Smooth muscle cell (in vitro differentiated cells): ENCODE measurements around the gene ITPR1. TPM values are rescaled to one million over a fixed set of nuclear protein-coding genes. Genes with fewer than 3 reads are reported as not detected.

Experiments
- DNase-seq: peaks from one replicate; lab custom pipeline; 2025; ENCODE audit not compliant: unreplicated experiment; lab: John Stamatoyannopoulos, UW
- H2AFZ ChIP-seq: fragments of 200-600 bp; sonication (generic); 2 replicates; pipeline ENCODE4 v1.6.0; 2016; ENCODE audit warnings: antibody characterized with exemption, low read depth, mild to moderate bottlenecking
- H3F3A ChIP-seq: fragments of 200-600 bp; sonication (generic); 2 replicates; pipeline ENCODE4 v1.6.0; 2017; ENCODE audit warnings: antibody characterized with exemption, low read depth
- H3K27ac ChIP-seq: fragments of 200-600 bp; sonication (generic); 2 replicates; pipeline ENCODE4 v1.5.1; 2016; ENCODE audit warnings: low read depth, mild to moderate bottlenecking
- H3K27me3 ChIP-seq: fragments of 200-600 bp; sonication (generic); 2 replicates; pipeline ENCODE4 v1.6.1; 2016; ENCODE audit warnings: low read depth, mild to moderate bottlenecking
- H3K36me3 ChIP-seq: fragments of 200-600 bp; sonication (generic); 2 replicates; pipeline ENCODE4 v1.5.1; 2016; ENCODE audit warnings: low read depth
- H3K4me1 ChIP-seq: fragments of 200-600 bp; sonication (generic); 2 replicates; pipeline ENCODE4 v1.5.1; 2016; ENCODE audit warnings: low read depth
- H3K4me2 ChIP-seq: fragments of 200-600 bp; sonication (generic); 2 replicates; pipeline ENCODE4 v1.6.0; 2016; ENCODE audit warnings: mild to moderate bottlenecking
- H3K4me3 ChIP-seq: fragments of 200-600 bp; sonication (generic); 2 replicates; pipeline ENCODE4 v1.5.1; 2016; ENCODE audit warnings: mild to moderate bottlenecking
- H3K79me2 ChIP-seq: fragments of 200-600 bp; sonication (generic); 2 replicates; pipeline ENCODE4 v1.6.0; 2016; ENCODE audit warnings: low read depth, mild to moderate bottlenecking
- H3K9ac ChIP-seq: fragments of 200-600 bp; sonication (generic); 2 replicates; pipeline ENCODE4 v1.6.0; 2016; ENCODE audit warnings: low read depth
- H3K9me3 ChIP-seq: fragments of 200-600 bp; sonication (generic); replicated peaks from 2 replicates; pipeline ENCODE4 v1.5.1; 2016; ENCODE audit warnings: low read depth
- H4K20me1 ChIP-seq: fragments of 200-600 bp; sonication (generic); 2 replicates; pipeline ENCODE4 v1.6.0; 2016; ENCODE audit warnings: low read depth
- WGBS: methylation state at CpG from one replicate; pipeline ENCODE4 v1.1.7; 2016; ENCODE audit warnings: low lambda C conversion rate; 5-methylcytosine and 5-hydroxymethylcytosine counted together
- polyA plus RNA-seq: library from polyadenylated mRNA; unstranded; fragments of >200 nt; fragmentation: Nextera tagmentation; extraction: Ambion mirVana; gene quantifications from 2 replicates; pipeline ENCODE4 v1.2.1, GENCODE V29; 2016
- total RNA-seq: library from RNA; depleted of rRNA; stranded (reverse); fragments of >200 nt; gene quantifications from 2 replicates; pipeline ENCODE4 v1.2.3, GENCODE V29; 2014
- TF ChIP-seq, protein P1 (sequence below): fragments of 200-600 bp; sonication (generic); IDR thresholded peaks from 2 replicates; pipeline ENCODE4 v1.5.1; 2017; ENCODE audit warnings: borderline replicate concordance, mild to moderate bottlenecking, antibody characterized with exemption; ENCODE audit not compliant: insufficient read depth, poor library complexity, severe bottlenecking

The ITPR1 gene
- total and polyA plus RNA-seq, 2 experiments from 2014 or later, result 16.4 to 28.6 TPM

DNA sequence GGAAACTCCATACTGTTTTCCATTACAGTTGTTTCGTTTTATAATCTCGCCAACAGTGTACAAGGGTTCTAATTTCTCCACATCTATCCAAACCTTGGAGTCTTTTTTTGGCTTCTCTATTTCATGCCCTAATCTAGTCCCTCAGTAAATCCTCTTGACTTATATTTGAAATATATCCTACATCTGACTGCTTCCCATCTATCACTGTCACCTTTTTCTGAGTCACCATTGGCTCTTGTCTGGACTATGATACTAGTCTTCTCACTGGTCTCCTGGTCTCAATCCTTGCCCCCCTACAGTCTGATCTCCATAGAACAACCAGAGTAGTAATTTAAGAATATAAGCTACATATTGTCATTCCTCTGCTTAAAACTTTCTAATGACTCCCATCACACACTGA is 80.0 kb downstream of the ITPR1 start:
- 99% methylated on average over 2 of the region's 2 CpGs for WGBS
- Histone ChIP-seq H3K4me3 (no peak overlapping the region), H3K9ac (no peak overlapping the region), H3K4me1 (no peaks in the 10 kb centered on the region), H3K9me3 (no peaks in the 10 kb centered on the region), H3F3A (no peaks in the 10 kb centered on the region), H2AFZ (no peak overlapping the region), H3K27me3 (no peaks in the 10 kb centered on the region), H3K4me2 (no peak overlapping the region), H3K79me2 (no peaks in the 10 kb centered on the region), H3K36me3 (no peaks in the 10 kb centered on the region), H4K20me1 (no peaks in the 10 kb centered on the region), H3K27ac (no peak overlapping the region)
- no peak for DNase-seq
- TF ChIP-seq, protein P1, sequence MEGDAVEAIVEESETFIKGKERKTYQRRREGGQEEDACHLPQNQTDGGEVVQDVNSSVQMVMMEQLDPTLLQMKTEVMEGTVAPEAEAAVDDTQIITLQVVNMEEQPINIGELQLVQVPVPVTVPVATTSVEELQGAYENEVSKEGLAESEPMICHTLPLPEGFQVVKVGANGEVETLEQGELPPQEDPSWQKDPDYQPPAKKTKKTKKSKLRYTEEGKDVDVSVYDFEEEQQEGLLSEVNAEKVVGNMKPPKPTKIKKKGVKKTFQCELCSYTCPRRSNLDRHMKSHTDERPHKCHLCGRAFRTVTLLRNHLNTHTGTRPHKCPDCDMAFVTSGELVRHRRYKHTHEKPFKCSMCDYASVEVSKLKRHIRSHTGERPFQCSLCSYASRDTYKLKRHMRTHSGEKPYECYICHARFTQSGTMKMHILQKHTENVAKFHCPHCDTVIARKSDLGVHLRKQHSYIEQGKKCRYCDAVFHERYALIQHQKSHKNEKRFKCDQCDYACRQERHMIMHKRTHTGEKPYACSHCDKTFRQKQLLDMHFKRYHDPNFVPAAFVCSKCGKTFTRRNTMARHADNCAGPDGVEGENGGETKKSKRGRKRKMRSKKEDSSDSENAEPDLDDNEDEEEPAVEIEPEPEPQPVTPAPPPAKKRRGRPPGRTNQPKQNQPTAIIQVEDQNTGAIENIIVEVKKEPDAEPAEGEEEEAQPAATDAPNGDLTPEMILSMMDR, result no peak

DNA sequence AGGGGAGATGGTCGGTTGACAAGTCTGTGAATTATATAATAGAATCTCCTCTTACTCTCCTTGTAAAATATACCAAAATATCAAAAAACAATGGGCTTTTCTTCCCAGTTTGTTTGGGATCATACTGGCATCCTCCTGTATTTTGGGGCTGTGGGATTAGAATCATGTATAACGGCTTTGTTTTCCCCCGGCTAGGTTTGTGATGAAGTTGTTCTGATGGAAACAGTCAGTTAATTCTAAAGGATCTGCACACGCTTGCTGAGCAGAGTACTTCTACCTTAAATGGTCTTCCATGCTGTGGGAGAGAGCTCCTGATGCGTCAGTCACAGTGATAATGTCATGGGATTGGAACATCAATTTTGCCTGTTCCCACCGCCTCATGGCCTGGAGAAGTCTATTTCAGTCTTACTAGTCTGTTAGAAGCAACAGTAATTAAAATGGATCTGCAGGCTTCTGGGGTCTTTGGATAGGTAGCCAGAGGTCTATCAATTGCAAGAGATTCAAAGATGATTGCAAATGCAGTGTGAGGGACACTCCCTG is 81.3 kb downstream of the ITPR1 start:
- 91% methylated on average over 6 of the region's 6 CpGs for WGBS
- TF ChIP-seq, protein P1, result no peak
- H3F3A ChIP-seq, result no peaks in the 10 kb centered on the region

DNA sequence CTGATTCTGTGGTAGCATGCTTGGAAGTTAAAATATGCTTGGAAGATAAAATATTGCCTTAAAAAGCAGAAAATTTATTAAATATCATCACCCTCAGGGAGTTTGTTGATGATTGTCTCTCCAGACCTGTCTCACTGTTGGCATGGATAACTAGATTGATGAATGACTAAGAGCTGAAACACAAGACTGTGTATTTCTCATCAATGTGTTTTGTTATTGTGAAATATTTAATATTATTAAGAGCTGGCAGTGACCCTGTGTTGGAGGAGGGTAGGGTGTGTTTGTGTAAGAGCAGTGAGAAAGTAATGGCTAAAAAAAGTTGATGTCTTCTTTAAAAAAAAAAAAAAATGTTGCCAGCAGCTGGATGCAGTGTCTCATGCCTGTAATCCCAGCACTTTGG is 82.2 kb downstream of the ITPR1 start:
- no peaks in the 10 kb centered on the region for H3K4me1 ChIP-seq
- no peaks in the 10 kb centered on the region for H3F3A ChIP-seq
- H3K9ac ChIP-seq, result no peak overlapping the region
- no peaks in the 10 kb centered on the region for H3K36me3 ChIP-seq
- no peak for DNase-seq
- TF ChIP-seq, protein P1, result no peak
- H3K4me2 ChIP-seq, result no peak overlapping the region
- no peaks in the 10 kb centered on the region for H4K20me1 ChIP-seq
- no peak overlapping the region for H3K4me3 ChIP-seq
- H3K9me3 ChIP-seq, result no peaks in the 10 kb centered on the region
- no peaks in the 10 kb centered on the region for H3K27me3 ChIP-seq
- no peak overlapping the region for H3K27ac ChIP-seq
- no peaks in the 10 kb centered on the region for H3K79me2 ChIP-seq
- H2AFZ ChIP-seq, result no peak overlapping the region

More for the DNA sequence above, 81.3 kb downstream of the ITPR1 start:
- H3K4me2 ChIP-seq, result no peak overlapping the region
- H3K4me1 ChIP-seq, result no peaks in the 10 kb centered on the region
- no peak overlapping the region for H3K4me3 ChIP-seq
- no peak overlapping the region for H3K27ac ChIP-seq
- H3K9me3 ChIP-seq, result no peaks in the 10 kb centered on the region
- H4K20me1 ChIP-seq, result no peaks in the 10 kb centered on the region
- H2AFZ ChIP-seq, result no peak overlapping the region
- no peaks in the 10 kb centered on the region for H3K79me2 ChIP-seq
- no peaks in the 10 kb centered on the region for H3K36me3 ChIP-seq
- DNase-seq, result no peak
- H3K27me3 ChIP-seq, result no peaks in the 10 kb centered on the region
- no peak overlapping the region for H3K9ac ChIP-seq

DNA sequence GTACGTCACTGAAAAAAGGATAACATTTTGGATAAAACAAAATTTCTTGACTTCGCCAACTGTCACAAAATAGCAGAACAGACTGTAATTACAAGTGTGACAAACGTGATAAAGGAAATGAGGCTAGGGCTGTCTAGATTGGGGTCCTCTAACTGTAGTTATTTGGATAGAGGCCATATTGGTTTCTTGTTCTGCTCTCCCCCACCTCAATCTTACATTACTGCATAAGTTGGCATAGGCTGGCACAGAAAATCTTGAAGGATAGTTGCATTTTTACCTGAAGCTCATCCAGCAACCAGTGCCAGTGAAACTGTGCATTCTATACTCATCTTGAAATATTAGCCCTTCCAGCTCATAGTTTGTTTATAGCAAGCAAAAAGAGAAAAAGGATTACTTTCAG is 84.6 kb downstream of the ITPR1 start:
- Histone ChIP-seq H3K9ac (no peak overlapping the region), H3K4me3 (no peak overlapping the region), H3K36me3 (no peaks in the 10 kb centered on the region), H2AFZ (no peak overlapping the region), H3K4me1 (peaks cover 6% of the 10 kb centered on the region), H3K4me2 (no peak overlapping the region), H3K9me3 (no peaks in the 10 kb centered on the region), H4K20me1 (no peaks in the 10 kb centered on the region), H3F3A (no peaks in the 10 kb centered on the region), H3K27ac (no peak overlapping the region), H3K79me2 (no peaks in the 10 kb centered on the region), H3K27me3 (no peaks in the 10 kb centered on the region)
- DNase-seq, result no peak
- 92% methylated on average over 3 of the region's 3 CpGs for WGBS
- TF ChIP-seq, protein P1, result no peak
